ENCODE data around the gene COBL.

Gene COBL

GRCh38 chr7:51038573-51038972, 278.0 kb downstream of the COBL start:
- TF ChIP-seq, protein P1, sequence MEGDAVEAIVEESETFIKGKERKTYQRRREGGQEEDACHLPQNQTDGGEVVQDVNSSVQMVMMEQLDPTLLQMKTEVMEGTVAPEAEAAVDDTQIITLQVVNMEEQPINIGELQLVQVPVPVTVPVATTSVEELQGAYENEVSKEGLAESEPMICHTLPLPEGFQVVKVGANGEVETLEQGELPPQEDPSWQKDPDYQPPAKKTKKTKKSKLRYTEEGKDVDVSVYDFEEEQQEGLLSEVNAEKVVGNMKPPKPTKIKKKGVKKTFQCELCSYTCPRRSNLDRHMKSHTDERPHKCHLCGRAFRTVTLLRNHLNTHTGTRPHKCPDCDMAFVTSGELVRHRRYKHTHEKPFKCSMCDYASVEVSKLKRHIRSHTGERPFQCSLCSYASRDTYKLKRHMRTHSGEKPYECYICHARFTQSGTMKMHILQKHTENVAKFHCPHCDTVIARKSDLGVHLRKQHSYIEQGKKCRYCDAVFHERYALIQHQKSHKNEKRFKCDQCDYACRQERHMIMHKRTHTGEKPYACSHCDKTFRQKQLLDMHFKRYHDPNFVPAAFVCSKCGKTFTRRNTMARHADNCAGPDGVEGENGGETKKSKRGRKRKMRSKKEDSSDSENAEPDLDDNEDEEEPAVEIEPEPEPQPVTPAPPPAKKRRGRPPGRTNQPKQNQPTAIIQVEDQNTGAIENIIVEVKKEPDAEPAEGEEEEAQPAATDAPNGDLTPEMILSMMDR (IDR thresholded peaks at IDR 0.05; ENCODE audit: insufficient read depth, low read depth, low read length, missing control alignments): no peak
- no peak overlapping the region for H3K4me3 ChIP-seq (ENCODE audit: low read depth, low read length)
- DNase-seq (ENCODE audit: low read depth): no peak

- DNase-seq (ENCODE audit: low read depth): no peak
- TF ChIP-seq, protein P1 (IDR thresholded peaks at IDR 0.05; ENCODE audit: insufficient read depth, low read depth, low read length, missing control alignments): no peak
- no peak overlapping the region for H3K4me3 ChIP-seq (ENCODE audit: low read depth, low read length)
Measured at GRCh38 chr7:51035716-51036115, 280.9 kb downstream of the COBL start.

- H3K4me3 ChIP-seq (ENCODE audit: low read depth, low read length): no peak overlapping the region
- no peak for DNase-seq (ENCODE audit: low read depth)
- TF ChIP-seq, protein P1 (IDR thresholded peaks at IDR 0.05; ENCODE audit: insufficient read depth, low read depth, low read length, missing control alignments): no peak
Measured at GRCh38 chr7:51034521-51035264, 281.9 kb downstream of the COBL start.

GRCh38 chr7:51033727-51034520, 282.7 kb downstream of the COBL start:
- TF ChIP-seq, protein P1 (IDR thresholded peaks at IDR 0.05; ENCODE audit: insufficient read depth, low read depth, low read length, missing control alignments): no peak
- no peak overlapping the region for H3K4me3 ChIP-seq (ENCODE audit: low read depth, low read length)
- DNase-seq (ENCODE audit: low read depth): no peak

GRCh38 chr7:51031791-51032515, 284.7 kb downstream of the COBL start:
- no peak for DNase-seq (ENCODE audit: low read depth)
- TF ChIP-seq, protein P1 (IDR thresholded peaks at IDR 0.05; ENCODE audit: insufficient read depth, low read depth, low read length, missing control alignments): no peak
- H3K4me3 ChIP-seq (ENCODE audit: low read depth, low read length): no peak overlapping the region

DNA sequence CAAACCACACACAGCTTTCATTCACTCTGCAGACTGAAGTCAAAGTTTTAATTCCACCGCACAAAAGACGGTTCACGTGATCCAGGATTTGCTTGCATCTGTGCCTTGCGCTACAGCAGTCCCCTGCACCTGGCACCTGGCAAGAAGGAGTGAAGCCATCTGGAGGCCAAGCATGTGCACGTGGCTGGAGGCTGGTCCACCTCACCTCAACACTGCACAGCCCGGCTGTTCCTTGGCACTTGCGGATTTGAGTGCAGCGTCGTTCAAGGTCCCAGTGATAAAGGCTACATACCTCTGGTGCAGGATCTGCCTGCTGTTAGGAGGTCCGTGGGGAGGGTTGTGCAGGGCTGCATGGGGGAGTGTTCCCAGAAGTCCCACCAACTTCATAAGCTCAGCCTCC, 285.4 kb downstream of the COBL start:
- no peak overlapping the region for H3K4me3 ChIP-seq (ENCODE audit: low read depth, low read length)
- DNase-seq (ENCODE audit: low read depth): no peak
- TF ChIP-seq, protein P1 (IDR thresholded peaks at IDR 0.05; ENCODE audit: insufficient read depth, low read depth, low read length, missing control alignments): no peak
